Chondrocyte (in vitro differentiated cells): ENCODE measurements around the gene POFUT2. TPM values are rescaled to one million over a fixed set of nuclear protein-coding genes. Genes with fewer than 3 reads are reported as not detected.
A peak's percentile ranks its signal among the peaks of the same experiment; 100 is the strongest.

Experiments
- DNase-seq: peaks from one replicate; pipeline ENCODE4 v3.0.0; 2021; ENCODE audit warnings: mixed read lengths, low spot score
- H3K27ac Mint-ChIP-seq: one replicate; pipeline ENCODE4 v1.8.0; 2021; ENCODE audit warnings: mild to moderate bottlenecking, moderate library complexity, mixed read lengths; ENCODE audit not compliant: unreplicated experiment
- H3K27me3 Mint-ChIP-seq: 2 replicates; pipeline ENCODE4 v1.8.0; 2021; ENCODE audit warnings: low read depth, mixed read lengths
- H3K36me3 Mint-ChIP-seq: 2 replicates; pipeline ENCODE4 v1.8.0; 2021; ENCODE audit warnings: low read depth, mixed read lengths
- H3K4me1 Mint-ChIP-seq: 2 replicates; pipeline ENCODE4 v1.8.0; 2021; ENCODE audit warnings: low read depth, mild to moderate bottlenecking, mixed read lengths
- H3K4me3 Mint-ChIP-seq: one replicate; pipeline ENCODE4 v1.8.0; 2021; ENCODE audit warnings: mild to moderate bottlenecking, moderate library complexity, mixed read lengths; ENCODE audit not compliant: unreplicated experiment
- H3K9me3 Mint-ChIP-seq: 2 replicates; pipeline ENCODE4 v1.8.0; 2021; ENCODE audit warnings: low read depth, mixed read lengths
- total RNA-seq: library from RNA; stranded (reverse); gene quantifications from 3 replicates; pipeline ENCODE4 v1.2.1, GENCODE V29; 2021
- TF ChIP-seq, protein P1 (sequence below): fragments of 200-600 bp; sonication (generic); IDR thresholded peaks from 2 replicates; pipeline ENCODE4 v1.5.0; 2021; ENCODE audit warnings: antibody characterized with exemption, mild to moderate bottlenecking, moderate library complexity

The POFUT2 gene
- total RNA-seq, 1 donor from 2014 or later, result 73.6 TPM

DNA sequence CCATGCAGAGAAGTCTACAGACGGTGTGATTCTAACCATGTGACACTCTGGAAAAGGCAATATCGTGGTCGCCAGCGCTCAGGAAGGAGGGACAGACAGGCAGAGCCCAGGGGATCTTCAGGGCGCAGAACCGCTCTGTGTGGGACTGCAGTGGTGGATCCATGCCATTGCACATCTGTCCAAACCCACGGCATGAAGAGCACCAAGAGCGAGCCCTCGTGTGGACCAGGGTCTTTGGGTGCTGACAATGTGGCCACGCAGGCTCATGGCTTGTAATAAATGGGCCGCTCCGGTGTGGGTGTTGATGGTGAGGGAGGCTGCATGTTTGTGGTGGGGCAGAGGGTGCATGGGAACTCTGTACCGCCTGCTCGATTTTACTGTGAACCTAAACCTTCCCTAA lies 25.3 kb upstream of the POFUT2 start:
- Mint-ChIP-seq H3K36me3 (peaks cover 2% of the 10 kb centered on the region), H3K4me3 (no peak overlapping the region), H3K27ac (no peak overlapping the region), H3K4me1 (peaks cover 36% of the 10 kb centered on the region), H3K9me3 (peaks cover 7% of the 10 kb centered on the region), H3K27me3 (no peaks in the 10 kb centered on the region)
- peak; percentile 59 for DNase-seq
- TF ChIP-seq, protein P1, sequence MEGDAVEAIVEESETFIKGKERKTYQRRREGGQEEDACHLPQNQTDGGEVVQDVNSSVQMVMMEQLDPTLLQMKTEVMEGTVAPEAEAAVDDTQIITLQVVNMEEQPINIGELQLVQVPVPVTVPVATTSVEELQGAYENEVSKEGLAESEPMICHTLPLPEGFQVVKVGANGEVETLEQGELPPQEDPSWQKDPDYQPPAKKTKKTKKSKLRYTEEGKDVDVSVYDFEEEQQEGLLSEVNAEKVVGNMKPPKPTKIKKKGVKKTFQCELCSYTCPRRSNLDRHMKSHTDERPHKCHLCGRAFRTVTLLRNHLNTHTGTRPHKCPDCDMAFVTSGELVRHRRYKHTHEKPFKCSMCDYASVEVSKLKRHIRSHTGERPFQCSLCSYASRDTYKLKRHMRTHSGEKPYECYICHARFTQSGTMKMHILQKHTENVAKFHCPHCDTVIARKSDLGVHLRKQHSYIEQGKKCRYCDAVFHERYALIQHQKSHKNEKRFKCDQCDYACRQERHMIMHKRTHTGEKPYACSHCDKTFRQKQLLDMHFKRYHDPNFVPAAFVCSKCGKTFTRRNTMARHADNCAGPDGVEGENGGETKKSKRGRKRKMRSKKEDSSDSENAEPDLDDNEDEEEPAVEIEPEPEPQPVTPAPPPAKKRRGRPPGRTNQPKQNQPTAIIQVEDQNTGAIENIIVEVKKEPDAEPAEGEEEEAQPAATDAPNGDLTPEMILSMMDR, result no peak

DNA sequence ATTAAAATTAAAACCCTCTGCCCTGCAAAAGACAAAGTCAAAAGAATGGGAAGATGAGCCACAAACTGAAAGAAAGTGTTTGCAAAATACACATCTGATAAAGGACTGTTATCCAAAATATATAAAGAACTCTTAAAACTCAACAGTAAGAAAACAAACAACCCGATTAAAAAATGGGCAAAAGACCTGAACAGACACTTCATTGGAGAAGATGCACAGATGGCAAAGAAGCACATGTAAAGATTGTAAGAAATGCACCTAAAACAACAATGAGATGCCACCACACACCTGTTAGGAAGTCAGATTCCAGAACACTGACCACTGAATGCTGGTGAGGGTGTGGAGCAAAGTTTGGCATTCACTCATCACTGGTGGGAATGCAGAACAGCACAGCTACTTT lies 24.6 kb upstream of the POFUT2 start:
- Mint-ChIP-seq H3K4me3 (no peak overlapping the region), H3K9me3 (peaks cover 7% of the 10 kb centered on the region), H3K27me3 (no peaks in the 10 kb centered on the region), H3K36me3 (peaks cover 2% of the 10 kb centered on the region), H3K4me1 (peaks cover 38% of the 10 kb centered on the region), H3K27ac (no peak overlapping the region)
- no peak for DNase-seq
- TF ChIP-seq, protein P1, result no peak

DNA sequence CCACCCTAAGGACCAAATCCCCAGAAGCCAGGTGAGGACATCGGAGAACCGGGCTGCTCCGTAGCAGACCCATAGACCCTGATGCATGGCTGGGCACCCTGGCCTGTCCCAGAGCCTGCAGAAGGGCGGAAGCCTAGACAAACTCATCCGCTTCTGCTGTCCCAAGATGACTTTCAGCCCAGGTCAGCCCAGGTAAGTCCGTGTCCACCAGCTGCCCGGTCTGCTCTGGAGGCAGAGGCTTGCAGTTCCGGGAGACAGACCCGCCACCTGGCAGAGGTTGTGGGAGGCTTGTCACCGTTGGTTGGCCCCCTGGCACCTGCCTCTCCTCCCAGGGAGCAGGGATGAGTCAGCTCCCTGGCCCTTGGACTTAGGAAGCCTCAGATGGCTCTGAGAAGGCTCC lies 22.8 kb upstream of the POFUT2 start:
- Mint-ChIP-seq H3K27ac (no peak overlapping the region), H3K4me3 (no peak overlapping the region), H3K9me3 (peaks cover 7% of the 10 kb centered on the region), H3K4me1 (peaks cover 53% of the 10 kb centered on the region), H3K27me3 (no peaks in the 10 kb centered on the region), H3K36me3 (peaks cover 2% of the 10 kb centered on the region)
- TF ChIP-seq, protein P1, result no peak
- peak; percentile 73 for DNase-seq

DNA sequence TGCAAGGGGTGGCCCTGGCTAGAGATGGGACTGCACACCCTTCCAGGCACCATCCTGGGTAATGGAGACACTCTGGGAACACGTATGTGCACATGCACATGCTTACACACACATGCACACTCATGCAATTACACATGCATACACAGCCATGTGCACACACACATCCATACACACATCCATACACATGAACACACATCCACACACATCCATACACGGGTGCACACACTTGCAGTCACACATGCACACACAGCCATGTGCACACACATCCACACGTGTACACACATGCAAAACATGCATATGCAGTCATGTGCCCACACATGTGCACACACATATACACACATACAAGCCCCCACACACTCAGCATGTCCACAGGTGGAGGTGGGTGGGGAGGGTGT lies 22.3 kb upstream of the POFUT2 start:
- Mint-ChIP-seq H3K27me3 (no peaks in the 10 kb centered on the region), H3K4me3 (no peak overlapping the region), H3K4me1 (peaks cover 55% of the 10 kb centered on the region), H3K36me3 (peaks cover 2% of the 10 kb centered on the region), H3K27ac (no peak overlapping the region), H3K9me3 (peaks cover 7% of the 10 kb centered on the region)
- TF ChIP-seq, protein P1, result no peak
- no peak for DNase-seq

DNA sequence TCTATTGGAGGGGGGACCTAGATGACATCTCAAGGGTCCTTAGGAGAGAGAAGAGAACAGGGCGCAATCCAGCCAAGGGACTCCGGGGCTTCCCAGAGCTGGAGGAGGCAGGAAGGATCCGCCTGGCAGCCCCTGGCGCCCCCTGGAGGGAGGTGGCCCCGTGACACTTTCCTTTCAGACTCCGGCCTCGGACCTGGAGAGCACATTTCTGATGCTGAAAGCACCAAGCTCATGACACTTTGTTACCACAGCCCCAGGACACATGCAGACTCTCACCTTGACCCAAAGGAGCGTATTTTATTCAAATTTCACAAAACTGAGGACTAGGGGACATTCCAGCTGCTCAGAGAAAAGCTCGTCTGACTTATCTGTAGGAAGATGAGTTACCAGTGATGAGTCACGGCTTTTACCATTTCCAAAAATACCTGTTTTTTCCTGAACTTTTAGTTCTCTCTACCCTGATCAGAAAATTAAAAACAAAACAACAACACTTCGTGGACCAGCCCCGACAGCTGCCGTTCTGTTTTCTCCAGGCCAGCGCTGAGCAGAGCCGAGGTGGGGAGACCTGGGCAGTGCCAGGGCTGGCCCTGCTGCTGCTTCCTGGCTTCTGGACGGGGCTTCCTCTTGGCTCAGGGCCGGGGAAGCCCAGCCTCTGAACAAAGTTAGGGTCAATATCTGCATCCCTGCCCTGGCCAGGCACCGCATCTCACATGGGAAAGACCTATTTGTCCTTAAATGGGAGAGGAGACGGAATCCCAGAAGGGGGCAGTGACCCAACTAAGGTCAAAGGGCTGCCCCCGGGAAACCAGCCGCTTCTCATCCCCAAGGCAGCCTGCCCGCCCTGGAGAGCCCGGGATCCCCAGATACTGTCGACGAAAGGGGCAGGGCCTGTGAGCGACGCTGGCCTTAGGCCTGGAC lies 21.6 kb upstream of the POFUT2 start:
- TF ChIP-seq, protein P1, result peak; percentile 88
- no peaks in the 10 kb centered on the region for H3K27me3 Mint-ChIP-seq
- H3K4me1 Mint-ChIP-seq, result peaks cover 59% of the 10 kb centered on the region
- H3K9me3 Mint-ChIP-seq, result peaks cover 7% of the 10 kb centered on the region
- H3K27ac Mint-ChIP-seq, result peak overlapping the region; percentile 97
- H3K36me3 Mint-ChIP-seq, result peaks cover 2% of the 10 kb centered on the region
- H3K4me3 Mint-ChIP-seq, result no peak overlapping the region
- DNase-seq, result peak; percentile 83
